ENCODE data around the gene PURB.
"Not testable (repeated sequence)": the region's sequence is repeated elsewhere in the genome, so short reads cannot be mapped to it uniquely, and the experiment has no call there.

The PURB gene

GRCh38 chr7:44881610-44882009 lies 3.7 kb downstream of the PURB start:
- TF ChIP-seq, protein P1, sequence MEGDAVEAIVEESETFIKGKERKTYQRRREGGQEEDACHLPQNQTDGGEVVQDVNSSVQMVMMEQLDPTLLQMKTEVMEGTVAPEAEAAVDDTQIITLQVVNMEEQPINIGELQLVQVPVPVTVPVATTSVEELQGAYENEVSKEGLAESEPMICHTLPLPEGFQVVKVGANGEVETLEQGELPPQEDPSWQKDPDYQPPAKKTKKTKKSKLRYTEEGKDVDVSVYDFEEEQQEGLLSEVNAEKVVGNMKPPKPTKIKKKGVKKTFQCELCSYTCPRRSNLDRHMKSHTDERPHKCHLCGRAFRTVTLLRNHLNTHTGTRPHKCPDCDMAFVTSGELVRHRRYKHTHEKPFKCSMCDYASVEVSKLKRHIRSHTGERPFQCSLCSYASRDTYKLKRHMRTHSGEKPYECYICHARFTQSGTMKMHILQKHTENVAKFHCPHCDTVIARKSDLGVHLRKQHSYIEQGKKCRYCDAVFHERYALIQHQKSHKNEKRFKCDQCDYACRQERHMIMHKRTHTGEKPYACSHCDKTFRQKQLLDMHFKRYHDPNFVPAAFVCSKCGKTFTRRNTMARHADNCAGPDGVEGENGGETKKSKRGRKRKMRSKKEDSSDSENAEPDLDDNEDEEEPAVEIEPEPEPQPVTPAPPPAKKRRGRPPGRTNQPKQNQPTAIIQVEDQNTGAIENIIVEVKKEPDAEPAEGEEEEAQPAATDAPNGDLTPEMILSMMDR (IDR thresholded peaks at IDR 0.05; ENCODE audit: unreplicated experiment in 3 of 3): no peak
- no peaks in the 10 kb centered on the region for H3K27me3 Mint-ChIP-seq (ENCODE audit: low read depth)
- peaks cover 55% of the 10 kb centered on the region for H3K4me1 Mint-ChIP-seq
- no peaks in the 10 kb centered on the region for H3K9me3 Mint-ChIP-seq
- H3K4me3 Mint-ChIP-seq: peak overlapping the region; percentile 90 to 97 (median 94)
- H3K36me3 Mint-ChIP-seq (ENCODE audit: low read depth): peaks cover 58% of the 10 kb centered on the region
- peak overlapping the region; percentile 14 to 86 (median 27) for H3K27ac Mint-ChIP-seq

DNA sequence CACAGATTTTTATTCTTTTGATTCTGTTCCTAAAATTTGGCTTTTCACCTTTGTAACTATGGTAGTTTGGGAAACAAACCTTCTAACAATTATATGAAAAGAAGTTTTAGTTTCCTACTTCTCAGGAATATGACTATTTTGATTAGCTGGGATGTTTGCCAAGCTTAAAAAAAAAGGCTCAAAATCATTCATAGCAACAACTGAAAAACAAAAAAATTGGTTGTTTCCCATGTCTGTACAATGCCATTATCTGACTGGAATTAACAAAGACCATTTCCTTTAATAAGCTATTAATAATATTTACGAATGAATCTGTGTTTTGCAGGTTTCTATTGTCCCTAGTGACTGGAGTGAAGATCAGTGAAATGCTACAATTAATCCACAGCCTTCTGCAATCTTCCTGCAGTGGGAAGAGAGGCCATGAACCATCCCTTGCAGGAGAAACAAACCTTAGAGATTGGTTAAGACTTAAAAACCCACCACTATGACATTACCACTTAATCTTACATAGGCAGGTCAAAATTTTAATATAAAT lies 4.2 kb downstream of the PURB start:
- Mint-ChIP-seq H3K27ac (peak overlapping the region; percentile 27 to 86 (median 39)), H3K9me3 (no peaks in the 10 kb centered on the region), H3K4me3 (peak overlapping the region; percentile 90 to 97 (median 94)), H3K36me3 (ENCODE audit: low read depth) (peaks cover 58% of the 10 kb centered on the region), H3K4me1 (peaks cover 54% of the 10 kb centered on the region), H3K27me3 (ENCODE audit: low read depth) (no peaks in the 10 kb centered on the region)
- TF ChIP-seq, protein P1 (IDR thresholded peaks at IDR 0.05; ENCODE audit: unreplicated experiment in 3 of 3): no peak

DNA sequence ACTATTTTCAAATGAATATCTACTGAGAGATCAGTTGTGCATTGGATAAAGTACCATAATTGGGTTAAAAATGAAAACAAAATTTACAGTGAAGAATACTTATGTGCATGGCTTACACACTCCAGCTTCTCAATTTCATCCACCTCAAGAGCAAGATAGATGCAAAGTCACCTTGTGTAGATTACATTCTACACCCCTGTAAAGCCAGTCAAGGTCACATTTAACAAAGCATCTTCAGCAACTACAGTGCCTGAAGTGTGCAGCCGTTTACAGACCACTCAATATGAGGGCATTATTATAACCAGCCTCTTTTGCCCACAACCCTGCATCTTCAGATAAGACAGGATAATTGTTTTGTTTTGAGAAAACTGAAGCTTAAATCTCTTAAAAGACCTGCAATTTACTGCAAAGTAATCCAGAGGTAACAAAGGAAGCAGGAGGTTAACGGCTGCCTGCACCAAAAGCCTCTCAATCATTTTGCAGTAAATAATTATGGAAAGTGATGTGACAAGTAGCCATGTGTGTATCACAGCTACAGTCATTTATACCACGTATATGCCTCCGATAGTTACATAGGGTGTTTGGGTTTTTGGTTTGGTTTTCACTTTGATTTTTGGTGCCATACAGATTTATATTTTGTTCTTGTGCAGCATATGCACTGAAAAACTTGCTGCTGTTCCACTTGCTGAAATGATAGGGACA lies 4.9 kb downstream of the PURB start:
- Mint-ChIP-seq H3K27me3 (ENCODE audit: low read depth) (no peaks in the 10 kb centered on the region), H3K4me3 (peak overlapping the region; percentile 90 to 97 (median 94)), H3K4me1 (peaks cover 48% of the 10 kb centered on the region), H3K27ac (peak overlapping the region; percentile 22 to 86 (median 39)), H3K36me3 (ENCODE audit: low read depth) (peaks cover 58% of the 10 kb centered on the region), H3K9me3 (no peaks in the 10 kb centered on the region)
- TF ChIP-seq, protein P1 (IDR thresholded peaks at IDR 0.05; ENCODE audit: unreplicated experiment in 3 of 3): no peak

DNA sequence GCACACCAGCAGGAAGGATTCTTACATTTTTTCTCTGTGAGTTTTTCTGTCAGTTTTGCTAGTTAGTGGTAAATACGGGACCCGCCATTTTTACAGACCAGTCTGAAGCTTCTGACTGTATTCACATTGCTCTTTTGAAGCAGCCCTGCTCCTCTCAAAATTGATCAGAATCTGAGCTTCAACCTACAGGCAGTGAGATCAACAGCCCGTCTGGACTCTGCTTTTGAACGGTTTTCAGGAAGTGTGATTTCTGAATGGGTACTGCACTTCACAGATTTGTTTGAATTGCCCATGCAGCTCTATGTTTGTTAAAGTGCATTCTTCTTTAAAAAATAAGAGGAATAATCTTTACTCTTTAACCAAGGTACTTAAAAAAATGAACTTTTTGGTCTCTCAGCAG lies 8.9 kb downstream of the PURB start:
- Mint-ChIP-seq H3K27ac (no peak overlapping the region), H3K9me3 (peaks cover 11% of the 10 kb centered on the region), H3K36me3 (ENCODE audit: low read depth) (peaks cover 38% of the 10 kb centered on the region), H3K27me3 (ENCODE audit: low read depth) (no peaks in the 10 kb centered on the region), H3K4me3 (no peak overlapping the region), H3K4me1 (peaks cover 28% of the 10 kb centered on the region)
- TF ChIP-seq, protein P1 (IDR thresholded peaks at IDR 0.05; ENCODE audit: unreplicated experiment in 3 of 3): no peak

DNA sequence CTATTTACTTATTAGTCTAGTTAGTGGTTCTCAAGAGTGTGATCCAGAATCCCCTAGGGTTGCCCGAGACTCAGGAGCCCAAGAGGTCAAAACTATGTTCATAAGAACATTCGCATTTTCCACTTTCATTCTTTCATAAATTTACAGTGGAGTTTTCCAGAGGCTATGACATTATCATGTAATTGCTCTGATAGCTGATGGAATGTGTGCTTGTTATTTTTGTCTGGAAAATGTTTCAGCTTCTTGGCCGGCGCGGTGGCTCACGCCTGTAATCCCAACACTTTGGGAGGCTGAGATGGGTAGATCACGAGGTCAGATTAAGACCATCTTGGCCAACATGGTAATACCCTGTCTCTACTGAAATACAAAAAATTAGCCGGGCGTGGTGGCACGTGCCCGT lies 10.1 kb downstream of the PURB start:
- peaks cover 17% of the 10 kb centered on the region for H3K4me1 Mint-ChIP-seq
- H3K27me3 Mint-ChIP-seq (ENCODE audit: low read depth): no peaks in the 10 kb centered on the region
- no peak overlapping the region for H3K4me3 Mint-ChIP-seq
- peaks cover 28% of the 10 kb centered on the region for H3K36me3 Mint-ChIP-seq (ENCODE audit: low read depth)
- H3K9me3 Mint-ChIP-seq: peaks cover 13% of the 10 kb centered on the region
- no peak overlapping the region for H3K27ac Mint-ChIP-seq
- TF ChIP-seq, protein P1 (IDR thresholded peaks at IDR 0.05; ENCODE audit: unreplicated experiment in 3 of 3): no peak

- Mint-ChIP-seq H3K27ac (no peak overlapping the region), H3K4me1 (no peaks in the 10 kb centered on the region)
- TF ChIP-seq, protein P1 (IDR thresholded peaks at IDR 0.05; ENCODE audit: unreplicated experiment in 3 of 3): no peak
Observed at GRCh38 chr7:44872787-44873186, 12.5 kb downstream of the PURB start.

GRCh38 chr7:44871918-44872317 lies 13.4 kb downstream of the PURB start:
- H3K27ac Mint-ChIP-seq; H3K4me3 Mint-ChIP-seq; H3K4me1 Mint-ChIP-seq; H3K36me3 Mint-ChIP-seq (ENCODE audit: low read depth); H3K27me3 Mint-ChIP-seq (ENCODE audit: low read depth): not testable (repeated sequence)
- peaks cover 18% of the 10 kb centered on the region for H3K9me3 Mint-ChIP-seq

More at GRCh38 chr7:44872787-44873186, 12.5 kb downstream of the PURB start:
- Mint-ChIP-seq H3K9me3 (peaks cover 18% of the 10 kb centered on the region), H3K4me3 (no peak overlapping the region), H3K27me3 (ENCODE audit: low read depth) (no peaks in the 10 kb centered on the region), H3K36me3 (ENCODE audit: low read depth) (peaks cover 13% of the 10 kb centered on the region)

GRCh38 chr7:44870780-44871179 lies 14.6 kb downstream of the PURB start:
- not testable (repeated sequence) for H3K4me3 Mint-ChIP-seq; H3K27me3 Mint-ChIP-seq (ENCODE audit: low read depth); H3K27ac Mint-ChIP-seq; H3K4me1 Mint-ChIP-seq; H3K36me3 Mint-ChIP-seq (ENCODE audit: low read depth)
- peaks cover 18% of the 10 kb centered on the region for H3K9me3 Mint-ChIP-seq
